Ovary (tissue), 10 donors: ENCODE results near the gene ETFRF1. TPM values are rescaled to one million over a fixed set of nuclear protein-coding genes. Genes with fewer than 3 reads are reported as not detected.

Experiments used
- DNase-seq, 5 donors: peaks; one replicate each; pipeline ENCODE4 v3.0.0-alpha.2; 2019 to 2020
- H3K27ac ChIP-seq, 2 donors: fragments of 200-600 bp; one replicate each; pipeline versions ENCODE4 v1.5.1 to v1.8.0; 2019 to 2022
- H3K27me3 ChIP-seq: fragments of 200-600 bp; one replicate; pipeline ENCODE4 v1.8.0; 2022
- H3K36me3 ChIP-seq: fragments of 200-600 bp; sonication (generic); one replicate; pipeline ENCODE4 v1.5.1; 2019
- H3K4me1 ChIP-seq: one replicate; pipeline ENCODE4 v1.8.1; 2013; ENCODE audit warnings: mild to moderate bottlenecking, moderate library complexity; ENCODE audit not compliant: insufficient read depth
- H3K4me3 ChIP-seq: fragments of 200-600 bp; sonication (generic); one replicate; pipeline ENCODE4 v1.5.1; 2017
- H3K9me3 ChIP-seq, 2 donors: fragments of 200-600 bp in 1 of 2; sonication (generic) in 1 of 2; one replicate each; pipeline versions ENCODE4 v1.5.1 to v1.8.1; 2013 to 2019; ENCODE audit warnings: mild to moderate bottlenecking in 1 of 2, moderate library complexity in 1 of 2
- CTCF ChIP-seq, 3 donors: fragments of 450-650 bp in 2 of 3; fragments of 200-600 bp in 1 of 3; IDR thresholded peaks; one replicate each; pipeline versions ENCODE4 v1.5.1 to v1.8.0; 2016 to 2022; ENCODE audit warnings: antibody characterized with exemption in 3 of 3, mild to moderate bottlenecking in 1 of 3
- EP300 ChIP-seq: sonication (generic); formaldehyde crosslinking; IDR thresholded peaks from one replicate; pipeline ENCODE4 v1.6.1; 2017; ENCODE audit warnings: antibody characterized with exemption
- POLR2A ChIP-seq: fragments of 450-650 bp; IDR thresholded peaks from one replicate; pipeline ENCODE4 v1.6.1; 2017; ENCODE audit warnings: antibody characterized with exemption, mild to moderate bottlenecking, moderate library complexity
- WGBS, 3 donors: extraction: QIAGEN DNeasy Blood & Tissue Kit in 1 of 3; methylation state at CpG; one replicate each; pipeline versions ENCODE4 v1.1.5 to v1.1.7; 2013 to 2017; 5-methylcytosine and 5-hydroxymethylcytosine counted together
- intact Hi-C, 4 donors: fragments of 100-400 bp; cut with DNase I; formaldehyde crosslinking; loops; one replicate each; pipeline versions ENCODE4 v1.11.0 to v1.15.1; 2022 to 2023
- long read RNA-seq, 3 donors: library from polyadenylated mRNA in 2 of 3; unstranded in 2 of 3; transcript quantifications; one replicate each; pipeline ENCODE4 v2.0.0 and lab custom pipeline, GENCODE V29; 2021 to 2026
- polyA plus RNA-seq, 2 donors: library from polyadenylated mRNA; stranded (reverse); fragments of 200-250 nt in 1 of 2; fragments of 350-450 nt in 1 of 2; fragmentation: Illumina TruSeq in 1 of 2; extraction: RNeasy Lipid Tissue Mini Kit (QIAGEN cat#74804) in 1 of 2; gene quantifications; one replicate each; pipeline ENCODE4 v1.2.3, GENCODE V29; 2013 to 2014
- total RNA-seq, 7 donors: library from RNA; depleted of rRNA in 2 of 7; stranded (reverse); fragments of >200 nt in 2 of 7; fragmentation: NEBNext Ultra II Directional in 3 of 7; extraction: Animal tissue kit (Norgen Biotek cat#: 25700) in 3 of 7; gene quantifications; one replicate each; pipeline versions ENCODE4 v1.1.0 to v1.2.4, GENCODE V29; 2016 to 2023
- donor health status: DM: no; HTN: no; CAD: no; lungs with moderate emphysema.
- donor health status: DM: no; HTN: no; CAD: no.
- donor health status: Bipolar disorder and iron deficiency.
- donor health status: DM: yes; HTN: yes; CAD: no.
- donor health status: DM: no; HTN: no; CAD: no.
- donor health status: DM: yes; HTN: yes; CAD: no.

ETFRF1 gene
- total RNA-seq (10 to 100 TPM; 18.2 to 40.1 (median 27.1) TPM), polyA plus RNA-seq (10 to 100 TPM; 21.6 to 29.6 TPM)
- long read RNA-seq, donor 1, transcript ETFRF1-201 (3 exons, 1,134 nt) = major isoform, 30 of 46 reads
- long read RNA-seq, donor 1, partial matches to known transcripts = 0 of 46 reads
- long read RNA-seq, donor 1, other reads (novel, unspliced or antisense) = 16 of 46 reads
- long read RNA-seq, donor 2, transcript ETFRF1-201 (3 exons, 1,134 nt) = major isoform, 26 of 87 reads
- long read RNA-seq, donor 2, partial matches to known transcripts = 49 of 87 reads
- long read RNA-seq, donor 2, other reads (novel, unspliced or antisense) = 10 of 87 reads
- long read RNA-seq, donor 3, transcript ETFRF1-201 (3 exons, 1,134 nt) = major isoform, 11 of 13 reads
- long read RNA-seq, donor 3, partial matches to known transcripts = 0 of 13 reads
- long read RNA-seq, donor 3, other reads (novel, unspliced or antisense) = 1 of 13 reads

DNA sequence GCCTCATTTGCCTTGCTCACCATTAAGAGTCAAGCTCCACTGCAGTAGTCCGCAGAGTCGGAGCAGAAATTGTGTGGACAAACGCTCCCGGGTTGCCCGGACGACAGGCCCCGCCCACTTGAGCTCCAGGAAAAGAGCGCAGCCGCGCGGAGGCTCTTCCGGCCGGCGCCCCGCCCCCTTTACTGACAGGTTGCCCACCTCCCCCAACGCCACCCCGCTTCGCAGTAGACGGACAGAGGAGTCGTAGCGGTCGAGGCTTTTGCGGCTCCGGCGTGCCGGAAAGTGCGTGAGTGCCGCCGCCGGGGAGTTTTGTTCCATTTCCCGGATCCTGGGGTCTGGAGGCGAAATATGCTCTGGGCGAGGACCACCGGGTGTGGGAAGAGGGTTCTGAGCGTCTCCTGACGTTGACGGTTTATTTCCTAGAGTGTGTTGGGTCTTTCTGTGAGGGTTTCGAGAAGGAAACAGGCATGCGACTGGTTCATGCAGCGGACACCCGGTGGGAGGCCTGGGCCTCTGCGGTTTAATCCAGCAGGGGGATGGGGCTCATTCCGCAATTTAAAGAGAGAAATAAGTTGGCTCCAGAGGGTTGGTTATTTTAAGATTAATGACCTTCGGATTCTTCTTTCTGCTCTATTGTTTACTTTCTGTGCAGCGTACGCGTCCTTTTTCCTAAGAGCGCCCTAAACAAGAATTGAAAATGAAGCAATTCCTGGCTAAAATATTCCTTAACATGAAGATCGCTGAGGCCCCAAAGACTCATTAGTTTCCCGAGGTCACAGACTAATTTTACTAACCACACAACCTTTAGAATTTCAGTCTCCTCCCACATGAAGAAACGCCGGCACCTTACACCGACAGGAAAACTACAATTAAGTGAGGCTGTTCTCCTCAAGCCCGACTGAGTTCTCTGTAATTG, at the start of gene ETFRF1, which contains the start of gene DNAI7:
Gene ETFRF1 (plus strand): TSS at position 182 of the 916 bp plus-strand sequence. CDS start 8,720 bp downstream, outside the sequence.
Gene DNAI7 (minus strand): TSS at position 105 of the 916 bp plus-strand sequence. CDS start 82 bp downstream, at position 23.
- H3K4me1 ChIP-seq = no peaks in the 10 kb centered on the region
- no peaks in the 10 kb centered on the region for H3K36me3 ChIP-seq
- H3K27ac ChIP-seq = peak within 1 kb of the TSS; percentile 76 to 92
- H3K27me3 ChIP-seq = no peaks in the 10 kb centered on the region
- peak within 1 kb of the TSS; percentile 66 for H3K4me3 ChIP-seq
- peak; percentile 98 to 100 (median 99) for DNase-seq
- intact Hi-C loops = no loop called here
- no peaks in the 10 kb centered on the region for H3K9me3 ChIP-seq
- WGBS, 3 donors = 0 to 1% (median 0%) methylated on average over 53 to 54 of the region's 54 CpGs
- TF ChIP-seq POLR2A (peak; percentile 89), CTCF (IDR thresholded peaks at IDR 0.05) (peak in 1 of 3 donors; percentile 40), EP300 (no peak)

- intact Hi-C loops = no loop called here
- H3K4me1 ChIP-seq = no peaks in the 10 kb centered on the region
- H3K4me3 ChIP-seq = no peak overlapping the region
- WGBS, 3 donors = 93 to 97% (median 95%) methylated on average over 1 of the region's 1 CpG
- DNase-seq = no peak
- no peaks in the 10 kb centered on the region for H3K27me3 ChIP-seq
- H3K9me3 ChIP-seq = no peaks in the 10 kb centered on the region
- no peak for TF ChIP-seq CTCF (IDR thresholded peaks at IDR 0.05)
- no peak for TF ChIP-seq EP300
- TF ChIP-seq POLR2A = no peak
- H3K27ac ChIP-seq = no peak overlapping the region
- no peaks in the 10 kb centered on the region for H3K36me3 ChIP-seq
These were observed 48.4 kb upstream of the ETFRF1 start for GRCh38 chr12:25146686-25147085.

DNA sequence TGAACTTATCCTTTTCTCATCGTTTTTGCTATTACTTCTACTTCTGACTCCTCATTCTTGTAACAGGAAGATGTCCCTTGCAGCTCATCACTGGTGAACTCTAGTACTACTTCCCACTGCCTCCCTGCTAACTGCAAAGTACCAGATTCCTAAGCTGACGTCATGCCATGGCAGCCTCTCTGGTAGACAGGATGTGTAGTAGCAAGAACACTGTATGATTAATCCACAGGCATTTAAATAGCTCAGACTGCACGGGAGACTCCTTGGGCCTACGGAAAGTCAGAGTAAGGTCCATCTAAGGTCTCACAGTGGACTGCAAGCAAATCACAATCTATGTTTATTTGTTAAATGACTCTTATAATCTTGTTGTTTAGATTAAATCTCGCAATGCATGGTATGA, 43.6 kb upstream of the ETFRF1 start:
- no peaks in the 10 kb centered on the region for H3K36me3 ChIP-seq
- H3K27me3 ChIP-seq = no peaks in the 10 kb centered on the region
- H3K27ac ChIP-seq = no peak overlapping the region
- no peak for TF ChIP-seq EP300
- no peak for TF ChIP-seq CTCF (IDR thresholded peaks at IDR 0.05)
- TF ChIP-seq POLR2A = no peak
- H3K4me1 ChIP-seq = no peaks in the 10 kb centered on the region
- intact Hi-C loops = no loop called here
- DNase-seq = peak in 4 of 5 donors; percentile 33 to 65 (median 42)
- H3K9me3 ChIP-seq = no peaks in the 10 kb centered on the region
- 37 to 42% (median 39%) methylated on average over 5 of the region's 5 CpGs for WGBS, 3 donors
- H3K4me3 ChIP-seq = no peak overlapping the region

GRCh38 chr12:25152055-25152454, 43.0 kb upstream of the ETFRF1 start:
- Histone ChIP-seq H3K27ac (no peak overlapping the region), H3K9me3 (no peaks in the 10 kb centered on the region), H3K27me3 (no peaks in the 10 kb centered on the region), H3K4me3 (no peak overlapping the region), H3K4me1 (no peaks in the 10 kb centered on the region), H3K36me3 (no peaks in the 10 kb centered on the region)
- TF ChIP-seq EP300 (no peak), CTCF (IDR thresholded peaks at IDR 0.05) (no peak), POLR2A (no peak)
- intact Hi-C loops = no loop called here
- DNase-seq = no peak
- WGBS, 3 donors = 73 to 76% (median 74%) methylated on average over 5 of the region's 5 CpGs
